Activated CD4-positive, alpha-beta T cell treated with anti-CD3 and anti-CD28 coated beads, Interleukin-2, amount 10 ng/mL, durations not matched to agents 7 days and 5 days (primary cell): ENCODE data around the gene TCEANC. TPM values are rescaled to one million over a fixed set of nuclear protein-coding genes. Genes with fewer than 3 reads are reported as not detected.
"Not testable (repeated sequence)": the region's sequence is repeated elsewhere in the genome, so short reads cannot be mapped to it uniquely, and the experiment has no call there.

Source experiments
- CTCF ChIA-PET: fragments of 350-600 bp; sonication (Branson Sonifier 250); formaldehyde crosslinking; loops from one replicate; lab custom pipeline; 2021; ENCODE audit warnings: antibody characterized with exemption; lab: Charles Lee
- POLR2A ChIA-PET: fragments of 350-600 bp; sonication (Branson Sonifier 250); formaldehyde crosslinking; loops from one replicate; lab custom pipeline; 2021; ENCODE audit warnings: antibody characterized with exemption; lab: Charles Lee
- DNase-seq: peaks from one replicate; pipeline ENCODE4 v3.0.0-alpha.2; 2020
- H3K27ac Mint-ChIP-seq: one replicate; pipeline ENCODE4 v1.8.0; 2021; ENCODE audit warnings: mild to moderate bottlenecking, moderate library complexity, mixed read lengths
- H3K27me3 Mint-ChIP-seq: one replicate; pipeline ENCODE4 v1.8.0; 2021; ENCODE audit warnings: mixed read lengths
- H3K36me3 Mint-ChIP-seq: one replicate; pipeline ENCODE4 v1.8.0; 2021; ENCODE audit warnings: low read depth, mixed read lengths
- H3K4me1 Mint-ChIP-seq: one replicate; pipeline ENCODE4 v1.8.0; 2021; ENCODE audit warnings: mixed read lengths
- H3K4me3 Mint-ChIP-seq: one replicate; pipeline ENCODE4 v1.8.0; 2021; ENCODE audit warnings: mild to moderate bottlenecking, moderate library complexity, mixed read lengths
- H3K9me3 Mint-ChIP-seq: one replicate; pipeline ENCODE4 v1.8.0; 2021; ENCODE audit warnings: mixed read lengths
- total RNA-seq, 2 experiments: library from RNA; stranded (reverse); gene quantifications; one replicate each; pipeline ENCODE4 v1.2.3, GENCODE V29; 2021

The TCEANC gene
- total RNA-seq, 2 experiments from 2014 or later: 6.9 to 8.3 TPM

DNA sequence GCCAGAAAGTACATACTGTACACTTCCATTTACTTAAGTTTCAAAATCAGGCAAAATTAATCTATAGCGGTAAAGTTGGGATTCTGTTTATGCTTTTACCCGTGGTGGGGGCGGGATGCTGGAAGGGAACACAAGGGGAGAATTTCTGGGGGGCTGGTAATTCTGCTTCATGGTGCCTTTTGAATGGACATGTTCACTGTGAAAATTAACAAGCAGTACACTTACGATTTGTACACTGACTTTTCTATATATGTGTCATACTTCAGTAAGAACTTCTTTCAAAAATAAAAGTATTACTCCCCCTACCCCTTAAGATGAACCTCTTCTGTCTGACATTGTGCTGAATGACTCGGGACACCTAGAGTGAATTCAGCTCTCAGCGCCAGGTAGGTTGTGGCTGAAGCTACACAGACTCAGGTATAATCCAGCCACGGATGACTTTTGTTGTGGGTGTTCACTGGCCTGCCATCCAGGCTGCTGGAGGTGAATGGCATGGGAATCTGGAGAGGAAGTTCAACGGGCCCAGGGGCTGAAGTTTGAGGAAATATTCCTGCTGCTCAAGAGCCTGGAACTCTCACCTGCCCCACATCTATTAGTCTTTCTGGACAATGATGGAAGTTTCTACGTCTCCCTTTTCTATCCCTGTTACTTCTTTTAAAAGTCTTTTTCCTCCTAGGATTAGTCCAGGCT, 7.3 kb upstream of the TCEANC start:
- ChIA-PET POLR2A (no interaction called here), CTCF (interaction anchor here (0.6 to 1.2 kb wide), 3 partner anchors 10 to 790 kb away, joined by 3 read pairs; no protein-coding TSS in a partner anchor)
- no peaks in the 10 kb centered on the region for H3K9me3 Mint-ChIP-seq
- H3K36me3 Mint-ChIP-seq: no peaks in the 10 kb centered on the region
- no peaks in the 10 kb centered on the region for H3K27me3 Mint-ChIP-seq
- no peak for DNase-seq
- H3K27ac Mint-ChIP-seq: no peak overlapping the region
- H3K4me3 Mint-ChIP-seq: no peak overlapping the region
- H3K4me1 Mint-ChIP-seq: peaks cover 9% of the 10 kb centered on the region

DNA sequence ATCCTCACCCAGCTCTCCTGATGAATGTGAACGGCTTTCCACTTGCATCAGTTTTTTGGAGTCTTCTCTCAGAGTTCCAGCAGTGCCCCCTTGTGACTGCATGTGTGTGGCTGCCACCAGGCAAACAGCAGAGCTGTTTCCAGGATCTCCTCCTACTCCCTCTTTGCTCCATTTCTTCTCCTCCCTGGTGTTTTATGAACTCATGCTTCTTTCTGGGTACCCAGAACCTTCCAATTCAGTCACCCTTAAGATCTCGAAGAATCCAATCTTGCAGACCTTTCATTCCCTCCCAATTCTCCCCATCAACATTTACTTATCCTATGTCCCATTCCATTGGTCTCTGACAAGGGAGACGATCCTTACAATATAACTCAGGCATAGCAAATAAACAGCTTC, 6.8 kb upstream of the TCEANC start:
- CTCF ChIA-PET: interaction anchor here (0.6 to 1.0 kb wide), 2 partner anchors 15 to 791 kb away, joined by 3 read pairs; no protein-coding TSS in a partner anchor
- POLR2A ChIA-PET: no interaction called here

DNA sequence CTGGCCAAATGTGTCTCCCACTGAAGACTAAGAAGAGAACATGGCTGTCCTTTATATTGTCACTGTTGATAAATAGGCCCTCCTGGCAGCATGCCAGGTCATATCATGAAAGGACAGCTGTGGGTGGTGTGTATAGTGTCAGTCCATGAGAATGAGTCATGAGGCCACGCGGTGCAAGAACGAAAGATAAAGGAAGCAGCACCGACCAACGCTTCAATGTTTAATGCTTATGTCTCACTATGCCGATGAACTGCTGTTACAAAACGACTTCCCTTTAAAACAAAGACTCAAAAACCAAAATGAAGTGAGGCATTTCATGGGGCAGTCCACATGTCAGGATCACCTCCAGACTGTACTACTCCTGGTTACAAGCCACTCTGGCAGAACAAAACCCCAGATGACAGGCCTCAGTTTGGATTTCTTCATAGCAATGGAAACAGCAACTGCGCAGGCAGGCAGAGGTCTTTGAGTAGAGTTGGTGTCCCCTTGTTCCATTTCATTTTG, 5.2 kb upstream of the TCEANC start:
- peaks cover 20% of the 10 kb centered on the region for H3K4me1 Mint-ChIP-seq
- DNase-seq: peak; percentile 10
- H3K4me3 Mint-ChIP-seq: no peak overlapping the region
- no peaks in the 10 kb centered on the region for H3K36me3 Mint-ChIP-seq
- H3K27me3 Mint-ChIP-seq: no peaks in the 10 kb centered on the region
- POLR2A ChIA-PET: no interaction called here
- no peaks in the 10 kb centered on the region for H3K9me3 Mint-ChIP-seq
- CTCF ChIA-PET: no interaction called here
- H3K27ac Mint-ChIP-seq: peak overlapping the region; percentile 61

More for the DNA sequence above, 6.8 kb upstream of the TCEANC start:
- H3K27me3 Mint-ChIP-seq: no peaks in the 10 kb centered on the region
- peaks cover 9% of the 10 kb centered on the region for H3K4me1 Mint-ChIP-seq
- no peak overlapping the region for H3K4me3 Mint-ChIP-seq
- H3K27ac Mint-ChIP-seq: no peak overlapping the region
- H3K9me3 Mint-ChIP-seq: no peaks in the 10 kb centered on the region
- DNase-seq: peak; percentile 34
- H3K36me3 Mint-ChIP-seq: no peaks in the 10 kb centered on the region

DNA sequence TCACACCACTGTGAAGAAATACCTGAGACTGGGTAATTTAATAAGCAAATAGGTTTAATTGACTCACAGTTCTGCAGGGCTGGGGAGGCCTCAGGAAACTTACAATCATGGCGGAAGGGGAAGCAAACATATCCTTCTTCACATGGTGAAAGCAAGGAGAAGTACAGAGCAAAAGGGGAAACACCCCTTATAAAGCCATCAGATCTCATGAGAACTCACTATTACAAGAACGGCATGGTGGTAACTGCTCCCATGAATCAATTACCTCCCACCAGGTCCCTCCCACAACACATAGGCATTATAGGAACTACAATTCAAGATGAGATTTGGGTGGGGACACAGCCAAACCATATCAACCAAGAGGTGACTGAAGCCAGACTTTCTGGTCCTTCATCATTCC, 4.6 kb upstream of the TCEANC start:
- H3K9me3 Mint-ChIP-seq, POLR2A ChIA-PET, CTCF ChIA-PET, H3K27ac Mint-ChIP-seq, H3K4me3 Mint-ChIP-seq, H3K36me3 Mint-ChIP-seq, H3K27me3 Mint-ChIP-seq, DNase-seq: not testable (repeated sequence)
- H3K4me1 Mint-ChIP-seq: peaks cover 20% of the 10 kb centered on the region

DNA sequence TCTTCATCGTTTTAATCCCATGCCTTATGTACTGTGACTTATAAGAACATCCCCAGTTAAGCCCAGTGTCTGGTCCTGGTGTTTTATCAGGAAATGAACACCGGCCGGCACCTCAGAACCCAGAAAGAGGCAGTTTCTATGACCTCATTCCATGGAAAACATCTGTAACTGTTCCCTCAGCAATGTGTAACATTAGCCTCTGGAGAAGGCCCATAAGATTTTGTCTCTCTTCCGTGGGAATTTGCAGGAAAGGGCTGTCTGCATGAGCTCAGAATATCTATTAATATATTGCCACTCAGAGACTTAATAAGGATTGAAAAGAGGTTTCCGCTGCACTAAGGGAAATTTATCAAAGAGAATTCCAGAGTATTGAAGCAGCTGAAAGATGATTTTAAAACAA, 3.1 kb upstream of the TCEANC start:
- Mint-ChIP-seq H3K27ac (no peak overlapping the region), H3K36me3 (peaks cover 2% of the 10 kb centered on the region), H3K27me3 (no peaks in the 10 kb centered on the region), H3K4me1 (peaks cover 27% of the 10 kb centered on the region), H3K4me3 (no peak overlapping the region), H3K9me3 (no peaks in the 10 kb centered on the region)
- no peak for DNase-seq
- ChIA-PET CTCF (interaction anchor here (0.9 to 1.2 kb wide), 2 partner anchors 9 to 85 kb away, joined by 3 to 4 read pairs; partner anchors contain the start of genes OFD1 and TRAPPC2), POLR2A (no interaction called here)

DNA sequence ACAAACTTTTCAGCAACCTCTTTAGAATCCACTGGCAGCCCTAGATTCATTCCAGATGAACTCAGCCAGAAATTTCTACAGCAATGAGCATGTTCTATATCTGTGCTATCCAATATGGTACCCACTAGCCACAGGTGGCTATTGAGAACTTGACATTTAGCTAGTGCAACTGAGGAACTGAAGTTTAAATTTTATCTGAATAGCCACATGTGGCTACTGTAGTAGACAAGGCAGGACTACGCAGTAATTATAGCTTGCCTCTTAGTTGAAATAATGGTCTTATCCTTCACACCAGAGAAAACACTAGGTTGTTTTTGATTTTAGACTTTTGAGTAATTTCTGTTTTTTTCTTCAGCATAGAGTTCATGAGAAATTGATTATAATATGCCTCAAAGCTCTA, 2.6 kb upstream of the TCEANC start:
- Mint-ChIP-seq H3K9me3 (no peaks in the 10 kb centered on the region), H3K27me3 (no peaks in the 10 kb centered on the region), H3K4me3 (no peak overlapping the region), H3K4me1 (peaks cover 32% of the 10 kb centered on the region), H3K36me3 (peaks cover 7% of the 10 kb centered on the region), H3K27ac (no peak overlapping the region)
- POLR2A ChIA-PET: no interaction called here
- DNase-seq: no peak
- CTCF ChIA-PET: interaction anchor here (0.6 to 0.9 kb wide), 2 partner anchors 84 to 112 kb away, joined by 3 read pairs; partner anchors contain the start of genes OFD1 and TRAPPC2

DNA sequence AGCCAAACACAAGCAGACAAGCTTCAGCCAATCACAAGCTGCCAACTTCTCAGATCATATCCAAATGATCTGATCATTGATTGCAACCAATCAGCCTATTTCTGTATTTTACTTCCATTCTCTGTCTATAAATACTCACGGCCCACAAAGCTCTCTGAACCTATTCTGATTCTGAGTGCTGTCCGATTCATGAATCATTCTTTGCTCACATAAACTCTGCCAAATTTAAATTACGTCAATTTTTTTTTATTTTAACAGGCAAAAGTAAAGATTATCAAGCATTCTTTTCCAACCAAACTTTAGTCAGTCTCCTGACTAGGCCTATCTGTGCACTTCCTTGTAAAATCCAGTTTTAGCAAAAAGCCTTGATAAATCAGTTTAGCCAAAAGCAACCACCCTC, 1.8 kb upstream of the TCEANC start:
- CTCF ChIA-PET: interaction anchor here (0.9 kb wide), 1 partner anchor 99 kb away, joined by 3 read pairs; no protein-coding TSS in a partner anchor
- no peak for DNase-seq
- Mint-ChIP-seq H3K4me1 (peaks cover 30% of the 10 kb centered on the region), H3K9me3 (no peaks in the 10 kb centered on the region), H3K27ac (peak overlapping the region; percentile 13), H3K36me3 (peaks cover 8% of the 10 kb centered on the region), H3K4me3 (no peak overlapping the region), H3K27me3 (no peaks in the 10 kb centered on the region)
- POLR2A ChIA-PET: no interaction called here

DNA sequence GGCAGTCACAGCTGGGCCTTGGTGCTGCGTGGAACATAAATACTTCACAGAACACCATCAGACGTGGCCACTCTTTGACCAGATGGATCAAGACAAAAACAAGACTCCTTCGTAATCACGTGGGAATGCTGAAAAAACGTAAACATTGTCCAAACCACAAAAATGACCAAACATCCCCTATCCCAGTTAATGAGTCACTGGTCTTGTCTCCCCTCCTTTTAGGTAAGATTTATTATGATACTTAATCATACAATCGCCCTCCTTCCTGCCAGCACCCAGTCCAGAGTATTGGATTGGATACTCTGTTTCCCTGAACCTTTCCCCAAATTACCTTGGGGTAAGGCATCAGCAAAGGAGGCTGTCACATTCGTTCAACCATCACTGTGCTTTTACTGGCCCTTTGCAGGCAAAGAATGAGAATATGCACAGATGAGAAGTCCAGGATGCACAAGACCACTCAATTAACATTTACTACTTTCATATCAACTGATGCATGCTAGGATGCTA, 601 bp upstream of the TCEANC start:
- ChIA-PET POLR2A (no interaction called here), CTCF (no interaction called here)
- Mint-ChIP-seq H3K27me3 (no peaks in the 10 kb centered on the region), H3K4me1 (peaks cover 28% of the 10 kb centered on the region), H3K4me3 (peak overlapping the region; percentile 83), H3K27ac (peak overlapping the region; percentile 98), H3K36me3 (peaks cover 12% of the 10 kb centered on the region), H3K9me3 (no peaks in the 10 kb centered on the region)
- no peak for DNase-seq

DNA sequence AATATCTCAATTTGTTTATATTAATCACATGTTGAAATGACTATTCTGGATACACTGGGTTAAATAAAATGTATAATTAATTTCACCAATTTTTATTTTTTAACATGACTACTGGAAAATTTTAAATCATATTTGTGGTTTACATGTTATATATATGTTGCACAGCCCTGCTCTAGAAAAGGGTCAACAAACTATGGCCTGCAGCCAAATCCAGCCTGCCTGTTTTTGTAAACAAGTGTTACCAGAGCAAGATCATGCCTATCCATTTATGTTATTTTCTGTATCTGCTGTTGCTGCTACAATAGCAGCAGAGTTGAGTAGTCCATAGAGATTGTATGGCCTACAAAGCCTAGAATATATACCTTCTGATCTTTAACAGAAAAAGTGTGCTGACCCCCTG, 1.2 kb downstream of the TCEANC start:
- CTCF ChIA-PET: no interaction called here
- H3K27ac Mint-ChIP-seq: peak overlapping the region; percentile 98
- DNase-seq: no peak
- peaks cover 34% of the 10 kb centered on the region for H3K4me1 Mint-ChIP-seq
- no peaks in the 10 kb centered on the region for H3K9me3 Mint-ChIP-seq
- peaks cover 15% of the 10 kb centered on the region for H3K36me3 Mint-ChIP-seq
- no peaks in the 10 kb centered on the region for H3K27me3 Mint-ChIP-seq
- peak overlapping the region; percentile 83 for H3K4me3 Mint-ChIP-seq
- POLR2A ChIA-PET: interaction anchor here (0.6 kb wide), 1 partner anchor 362 kb away, joined by 3 read pairs; no protein-coding TSS in a partner anchor

DNA sequence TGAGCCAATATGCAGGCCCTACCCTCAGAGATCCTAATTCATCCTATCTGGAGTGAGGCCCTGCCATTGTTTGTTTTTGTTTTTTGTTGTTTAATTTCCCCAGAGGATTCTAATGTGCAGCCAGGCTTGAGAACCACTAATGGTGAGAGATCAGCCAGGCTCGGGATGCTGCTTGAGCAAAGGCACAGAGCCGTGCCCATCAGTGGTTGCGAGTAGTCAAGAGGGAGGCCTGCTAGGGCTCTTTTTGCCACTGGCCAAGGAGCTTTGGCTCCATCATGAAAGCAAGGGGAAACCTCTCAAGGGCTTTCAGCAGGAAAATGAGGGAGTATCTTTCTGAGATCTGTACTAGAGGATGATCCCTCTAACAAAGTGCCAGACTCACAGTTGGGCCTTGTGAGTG, 2.7 kb downstream of the TCEANC start:
- no peaks in the 10 kb centered on the region for H3K9me3 Mint-ChIP-seq
- H3K27ac Mint-ChIP-seq: no peak overlapping the region
- ChIA-PET CTCF (interaction anchor here (1.4 kb wide), 1 partner anchor 11 kb away, joined by 3 read pairs; no protein-coding TSS in a partner anchor), POLR2A (no interaction called here)
- no peaks in the 10 kb centered on the region for H3K27me3 Mint-ChIP-seq
- DNase-seq: no peak
- peaks cover 20% of the 10 kb centered on the region for H3K36me3 Mint-ChIP-seq
- H3K4me1 Mint-ChIP-seq: peaks cover 35% of the 10 kb centered on the region
- no peak overlapping the region for H3K4me3 Mint-ChIP-seq

DNA sequence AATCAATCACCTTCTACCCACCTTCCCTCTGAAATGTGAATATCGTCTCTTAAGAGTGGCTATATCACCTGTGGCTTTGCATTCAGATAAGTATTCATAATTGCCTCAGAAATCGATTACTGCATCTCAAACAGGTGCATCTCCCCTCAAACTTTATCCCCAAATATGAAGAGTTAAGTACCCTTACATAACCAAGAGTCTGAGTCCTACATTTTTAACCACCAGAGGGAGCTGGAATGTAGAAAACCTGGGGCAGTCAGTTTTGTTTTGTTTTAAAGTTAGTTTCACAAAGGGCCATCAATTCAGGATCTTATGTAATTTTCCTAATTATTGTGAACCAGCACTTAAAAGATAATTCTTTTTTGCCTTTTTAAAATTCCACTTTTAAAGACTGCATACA, 5.7 kb downstream of the TCEANC start:
- no peak overlapping the region for H3K4me3 Mint-ChIP-seq

DNA sequence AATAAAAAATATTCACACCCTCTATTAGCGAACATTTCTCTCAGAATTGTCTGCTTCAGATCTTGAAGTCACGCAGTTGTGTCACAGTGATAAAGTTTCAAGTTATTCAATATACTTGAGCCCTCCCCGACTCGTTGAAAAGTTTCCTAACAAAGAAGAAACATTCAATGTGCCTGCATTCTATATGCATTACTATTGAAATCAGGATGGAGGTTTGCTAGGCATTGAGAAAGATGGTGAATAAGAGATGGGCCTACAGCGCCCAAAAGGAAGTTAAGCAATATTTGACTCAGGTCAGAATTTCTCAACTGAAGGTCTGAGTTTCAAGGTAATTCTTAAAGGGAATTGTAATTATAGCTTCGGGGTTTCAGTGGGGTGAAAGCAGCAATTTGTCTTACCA, 6.1 kb downstream of the TCEANC start:
- peak overlapping the region; percentile 46 for H3K27ac Mint-ChIP-seq
- ChIA-PET POLR2A (no interaction called here), CTCF (interaction anchor here (1.0 to 1.6 kb wide), 2 partner anchors 10 to 105 kb away, joined by 3 to 4 read pairs; no protein-coding TSS in a partner anchor)
- no peak for DNase-seq
- H3K4me1 Mint-ChIP-seq: peaks cover 27% of the 10 kb centered on the region
- H3K27me3 Mint-ChIP-seq: no peaks in the 10 kb centered on the region
- H3K4me3 Mint-ChIP-seq: no peak overlapping the region
- peaks cover 39% of the 10 kb centered on the region for H3K36me3 Mint-ChIP-seq
- no peaks in the 10 kb centered on the region for H3K9me3 Mint-ChIP-seq

More for the DNA sequence above, 5.7 kb downstream of the TCEANC start:
- Mint-ChIP-seq H3K4me1 (peaks cover 27% of the 10 kb centered on the region), H3K27me3 (no peaks in the 10 kb centered on the region), H3K27ac (peak overlapping the region; percentile 46), H3K36me3 (peaks cover 34% of the 10 kb centered on the region), H3K9me3 (no peaks in the 10 kb centered on the region)
- ChIA-PET CTCF (interaction anchor here (1.0 to 1.6 kb wide), 2 partner anchors 9 to 106 kb away, joined by 3 to 4 read pairs; no protein-coding TSS in a partner anchor), POLR2A (no interaction called here)
- peak; percentile 38 for DNase-seq

DNA sequence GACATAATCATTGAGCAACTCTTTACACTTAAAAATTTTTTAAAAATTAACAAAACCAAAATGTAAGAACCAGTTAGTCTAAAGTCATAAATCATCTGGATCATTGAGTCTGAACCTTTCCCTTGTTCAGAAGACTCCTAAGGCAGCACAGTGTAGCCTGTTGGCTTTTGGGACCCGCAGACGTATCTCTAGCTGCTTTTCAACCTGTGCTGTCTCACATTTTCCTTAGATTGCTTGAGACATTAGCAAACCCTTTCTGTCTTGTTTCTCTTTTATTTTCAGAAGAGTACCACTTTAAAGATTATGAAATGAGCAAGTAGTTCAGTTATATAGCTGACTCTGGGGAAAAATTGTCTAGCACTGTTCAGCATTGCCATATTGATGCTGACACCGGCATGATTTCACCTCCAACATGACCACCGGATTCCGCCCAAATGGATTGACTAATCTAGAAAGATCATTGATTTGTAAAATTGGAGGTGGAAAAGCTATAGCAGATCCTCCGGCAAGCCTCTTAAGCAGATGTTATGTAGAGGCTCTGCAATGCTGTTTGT, 8.9 kb downstream of the TCEANC start:
- H3K9me3 Mint-ChIP-seq: no peaks in the 10 kb centered on the region
- peaks cover 15% of the 10 kb centered on the region for H3K4me1 Mint-ChIP-seq
- DNase-seq: no peak
- H3K27me3 Mint-ChIP-seq: no peaks in the 10 kb centered on the region
- ChIA-PET CTCF (interaction anchor here (0.6 to 1.4 kb wide), 3 partner anchors 19 to 92 kb away, joined by 3 read pairs; no protein-coding TSS in a partner anchor), POLR2A (no interaction called here)
- H3K36me3 Mint-ChIP-seq: peaks cover 38% of the 10 kb centered on the region
- H3K4me3 Mint-ChIP-seq: no peak overlapping the region
- H3K27ac Mint-ChIP-seq: peak overlapping the region; percentile 54
